OCI-LY3 (cell line): ENCODE data around the gene SHC1.

Experiments used
- H2AFZ ChIP-seq: fragments of 200-600, 300-600 bp; shearing (Covaris generic); 2 replicates; pipeline ENCODE4 v1.6.0; 2014; ENCODE audit warnings: antibody characterized with exemption, low read depth, low read length
- H3K27ac ChIP-seq: fragments of 200-600, 300-600 bp; sonication (generic); 2 replicates; pipeline ENCODE4 v1.5.1; 2014; ENCODE audit warnings: mild to moderate bottlenecking, low read length, moderate library complexity, mixed read lengths
- H3K27me3 ChIP-seq: fragments of 200-600, 300-600 bp; sonication (generic); 2 replicates; pipeline ENCODE4 v1.6.1; 2014; ENCODE audit warnings: low read depth, low read length, mixed read lengths
- H3K36me3 ChIP-seq: fragments of 200-600, 300-600 bp; sonication (generic); replicated peaks from 2 replicates; pipeline ENCODE3; 2014; ENCODE audit warnings: low read depth, low read length, mixed read lengths
- H3K4me1 ChIP-seq: fragments of 300-600, 200-600 bp; sonication (generic); 2 replicates; pipeline ENCODE4 v1.6.1; 2014; ENCODE audit warnings: low read length, mixed read lengths
- H3K4me2 ChIP-seq: fragments of 200-600, 300-600 bp; sonication (generic); 2 replicates; pipeline ENCODE4 v1.6.1; 2014; ENCODE audit warnings: low read length, mixed read lengths
- H3K4me3 ChIP-seq: fragments of 300-600, 200-600 bp; sonication (generic); 2 replicates; pipeline ENCODE4 v1.5.1; 2014; ENCODE audit warnings: antibody characterized with exemption, mild to moderate bottlenecking, low read length, moderate library complexity
- H3K79me2 ChIP-seq: fragments of 300-600, 200-600 bp; shearing (Covaris generic); 2 replicates; pipeline ENCODE4 v1.6.1; 2014; ENCODE audit warnings: mild to moderate bottlenecking, low read length, mixed read lengths
- H3K9ac ChIP-seq: fragments of 300-600, 200-600 bp; shearing (Covaris generic); 2 replicates; pipeline ENCODE4 v1.6.0; 2014; ENCODE audit warnings: mild to moderate bottlenecking, low read length, moderate library complexity
- H3K9me3 ChIP-seq: fragments of 200-600, 300-600 bp; shearing (Covaris generic); 2 replicates; pipeline ENCODE4 v1.6.1; 2014; ENCODE audit warnings: low read length, mixed read lengths; ENCODE audit not compliant: insufficient read depth
- H4K20me1 ChIP-seq: fragments of 200-600, 300-600 bp; sonication (generic); 2 replicates; pipeline ENCODE4 v1.6.1; 2016; ENCODE audit warnings: low read length, mixed read lengths; ENCODE audit not compliant: insufficient read depth
- CTCF ChIP-seq: fragments of 200-600, 300-600 bp; sonication (generic); IDR thresholded peaks from 2 replicates; pipeline ENCODE4 v1.5.1; 2014; ENCODE audit warnings: antibody characterized with exemption, low read length, low read depth
- EZH2phosphoT487 ChIP-seq: fragments of 200-600 bp; shearing (Covaris generic); IDR thresholded peaks from 2 replicates; pipeline ENCODE4 v1.6.1; 2018; ENCODE audit warnings: antibody characterized with exemption, mixed run types, low read depth

Gene SHC1

GRCh38 chr1:154953611-154954038, 16.9 kb downstream of the SHC1 start:
- Histone ChIP-seq H3K4me1 (peaks cover 28% of the 10 kb centered on the region), H3K4me3 (no peak overlapping the region), H3K27ac (no peak overlapping the region), H3K9ac (no peak overlapping the region), H3K27me3 (no peaks in the 10 kb centered on the region), H3K79me2 (no peaks in the 10 kb centered on the region), H4K20me1 (no peaks in the 10 kb centered on the region), H2AFZ (no peak overlapping the region), H3K4me2 (no peak overlapping the region), H3K9me3 (no peaks in the 10 kb centered on the region), H3K36me3 (peaks cover under 1% of the 10 kb centered on the region)
- TF ChIP-seq EZH2phosphoT487 (no peak), CTCF (no peak)

- Histone ChIP-seq H3K36me3 (no peaks in the 10 kb centered on the region), H3K9me3 (no peaks in the 10 kb centered on the region), H3K4me1 (peaks cover 20% of the 10 kb centered on the region), H4K20me1 (no peaks in the 10 kb centered on the region), H2AFZ (no peak overlapping the region), H3K4me3 (no peak overlapping the region), H3K27ac (no peak overlapping the region), H3K79me2 (no peaks in the 10 kb centered on the region), H3K27me3 (no peaks in the 10 kb centered on the region), H3K9ac (no peak overlapping the region), H3K4me2 (no peak overlapping the region)
- TF ChIP-seq EZH2phosphoT487 (no peak), CTCF (no peak)
Measured at GRCh38 chr1:154952664-154953063, 17.9 kb downstream of the SHC1 start.

GRCh38 chr1:154951901-154952657, 18.5 kb downstream of the SHC1 start:
- peaks cover 16% of the 10 kb centered on the region for H3K4me1 ChIP-seq
- H3K4me3 ChIP-seq, result no peak overlapping the region
- TF ChIP-seq CTCF, result no peak
- no peaks in the 10 kb centered on the region for H3K27me3 ChIP-seq
- no peak overlapping the region for H3K9ac ChIP-seq
- H4K20me1 ChIP-seq, result no peaks in the 10 kb centered on the region
- no peaks in the 10 kb centered on the region for H3K36me3 ChIP-seq
- no peaks in the 10 kb centered on the region for H3K9me3 ChIP-seq
- no peak overlapping the region for H3K27ac ChIP-seq
- H3K79me2 ChIP-seq, result no peaks in the 10 kb centered on the region
- no peak overlapping the region for H2AFZ ChIP-seq
- H3K4me2 ChIP-seq, result no peak overlapping the region

DNA sequence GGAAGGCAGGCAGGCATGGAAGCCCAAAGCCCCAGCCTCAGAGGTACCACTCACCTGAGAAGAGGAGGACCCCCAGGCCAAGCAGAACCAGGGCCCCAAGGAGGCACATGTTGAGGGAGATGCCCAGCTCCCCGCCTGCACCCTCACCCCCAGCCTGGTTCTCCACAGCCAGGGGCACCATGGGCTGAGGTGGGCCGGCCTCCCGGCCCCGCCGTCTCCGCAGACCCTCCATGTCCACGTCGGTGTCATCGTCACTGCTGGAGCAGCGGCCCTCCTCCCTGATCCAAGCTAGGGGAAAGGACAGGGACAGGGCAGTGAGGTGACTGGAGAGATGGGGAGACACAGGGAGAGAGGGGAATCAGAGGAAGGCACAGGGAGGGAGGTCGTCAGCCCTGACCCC, 22.5 kb downstream of the SHC1 start:
- no peak for TF ChIP-seq EZH2phosphoT487
- no peak for TF ChIP-seq CTCF
- Histone ChIP-seq H3K27ac (no peak overlapping the region), H3K36me3 (no peaks in the 10 kb centered on the region), H3K9ac (no peak overlapping the region), H3K9me3 (no peaks in the 10 kb centered on the region), H3K79me2 (no peaks in the 10 kb centered on the region), H3K4me1 (peaks cover 23% of the 10 kb centered on the region), H3K27me3 (no peaks in the 10 kb centered on the region), H3K4me2 (no peak overlapping the region), H3K4me3 (no peak overlapping the region), H2AFZ (no peak overlapping the region), H4K20me1 (no peaks in the 10 kb centered on the region)
